Measurements from ENCODE around the gene IL6ST.
A peak's percentile ranks its signal among the peaks of the same experiment; 100 is the strongest.
"Not testable (repeated sequence)": the region's sequence is repeated elsewhere in the genome, so short reads cannot be mapped to it uniquely, and the experiment has no call there.

Gene IL6ST

GRCh38 chr5:55993731-55994494, 850 bp downstream of the IL6ST start:
- no peak for TF ChIP-seq CTCF (IDR thresholded peaks at IDR 0.05)
- Histone ChIP-seq H3K4me1 (ENCODE audit: control insufficient read depth in 1 of 2, insufficient read depth in 1 of 2, low read depth in 1 of 2, low read length in 1 of 2) (peaks cover 20 to 32% of the 10 kb centered on the region in 2 experiments), H3K27ac (no peak overlapping the region), H3K4me3 (ENCODE audit: low read depth in 1 of 2, low read length in 1 of 2) (peak overlapping the region; percentile 83 to 95), H3K9me3 (no peaks in the 10 kb centered on the region), H3K36me3 (no peaks in the 10 kb centered on the region), H3K27me3 (peaks cover 73% of the 10 kb centered on the region)

DNA sequence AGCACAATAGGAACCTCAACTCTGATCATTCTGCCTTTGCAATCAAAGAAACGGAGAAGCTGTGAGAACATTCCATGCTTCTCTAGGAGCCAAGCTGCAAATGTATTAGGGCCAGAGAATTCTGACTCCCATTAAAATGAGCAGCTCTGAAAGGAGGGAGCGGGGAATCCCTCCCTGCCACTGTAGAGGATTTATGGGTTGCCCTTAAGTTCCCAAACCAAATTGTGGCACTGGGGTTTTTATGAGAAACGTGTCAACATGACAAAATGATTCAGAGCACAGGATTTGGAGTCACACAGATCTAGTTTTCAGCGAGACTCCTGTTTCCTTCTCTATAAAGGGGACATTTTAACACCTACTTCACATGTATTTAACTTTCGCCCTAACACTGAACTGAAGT, 1.8 kb downstream of the IL6ST start:
- H3K9me3 ChIP-seq = no peaks in the 10 kb centered on the region
- no peak overlapping the region for H3K4me3 ChIP-seq (ENCODE audit: low read depth in 1 of 2, low read length in 1 of 2)
- no peak for TF ChIP-seq CTCF (IDR thresholded peaks at IDR 0.05)
- H3K4me1 ChIP-seq (ENCODE audit: control insufficient read depth in 1 of 2, insufficient read depth in 1 of 2, low read depth in 1 of 2, low read length in 1 of 2) = peaks cover 20 to 32% of the 10 kb centered on the region in 2 experiments
- peaks cover 66% of the 10 kb centered on the region for H3K27me3 ChIP-seq
- no peak overlapping the region for H3K27ac ChIP-seq
- no peaks in the 10 kb centered on the region for H3K36me3 ChIP-seq

DNA sequence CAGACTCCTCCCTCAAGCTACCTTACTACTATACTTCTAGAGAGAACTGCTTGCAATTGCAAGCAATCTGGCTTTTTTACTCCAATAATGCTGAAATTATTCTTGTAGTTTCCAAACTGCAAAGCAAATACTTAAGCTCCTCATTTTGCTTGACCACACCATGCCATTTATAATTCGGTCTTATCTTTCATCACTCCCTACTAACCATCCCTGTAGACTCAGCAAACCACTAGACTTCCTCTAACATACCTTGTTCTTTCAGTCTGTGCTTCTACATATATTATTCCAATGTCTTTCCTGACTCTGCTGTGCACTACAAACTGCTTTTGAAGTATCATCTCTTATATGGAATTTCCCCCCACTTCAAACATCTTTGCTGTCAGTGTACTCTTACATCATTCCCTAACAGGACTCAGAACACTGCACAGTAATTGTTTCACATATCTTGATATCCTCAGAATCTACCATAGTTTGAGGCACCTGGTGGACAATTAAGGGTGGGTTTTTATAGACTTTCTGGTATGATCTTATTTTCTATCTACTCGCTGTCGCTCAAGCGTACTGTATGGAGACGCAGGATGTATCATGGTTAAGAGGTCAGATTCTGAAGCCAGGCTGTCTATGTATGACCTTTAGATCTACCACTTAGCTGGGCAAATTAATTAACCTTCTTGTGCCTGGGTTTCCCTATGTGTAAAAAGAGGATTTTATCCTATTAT, 2.8 kb downstream of the IL6ST start:
- no peak for TF ChIP-seq CTCF (IDR thresholded peaks at IDR 0.05)
- Histone ChIP-seq H3K9me3 (no peaks in the 10 kb centered on the region), H3K4me1 (ENCODE audit: control insufficient read depth in 1 of 2, insufficient read depth in 1 of 2, low read depth in 1 of 2, low read length in 1 of 2) (peaks cover 20 to 32% of the 10 kb centered on the region in 2 experiments), H3K27me3 (peaks cover 57% of the 10 kb centered on the region), H3K4me3 (ENCODE audit: low read depth in 1 of 2, low read length in 1 of 2) (no peak overlapping the region), H3K36me3 (no peaks in the 10 kb centered on the region), H3K27ac (no peak overlapping the region)

DNA sequence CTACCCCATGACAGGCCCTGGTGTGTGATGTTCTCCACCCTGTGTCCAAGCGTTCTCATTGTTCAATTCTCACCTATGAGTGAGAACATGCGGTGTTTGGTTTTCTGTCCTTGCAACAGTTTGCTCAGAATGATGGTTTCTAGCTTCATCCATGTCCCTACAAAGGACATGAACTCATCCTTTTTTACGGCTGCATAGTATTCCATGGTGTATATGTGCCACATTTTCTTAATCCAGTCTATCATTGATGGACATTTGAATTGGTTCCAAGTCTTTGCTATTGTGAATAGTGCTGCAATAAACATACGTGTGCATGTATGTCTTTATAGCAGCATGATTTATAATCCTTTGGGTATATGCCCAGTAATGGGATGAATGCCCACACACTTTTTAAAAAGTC, 3.9 kb downstream of the IL6ST start:
- not testable (repeated sequence) for H3K4me3 ChIP-seq (ENCODE audit: low read depth in 1 of 2, low read length in 1 of 2)

DNA sequence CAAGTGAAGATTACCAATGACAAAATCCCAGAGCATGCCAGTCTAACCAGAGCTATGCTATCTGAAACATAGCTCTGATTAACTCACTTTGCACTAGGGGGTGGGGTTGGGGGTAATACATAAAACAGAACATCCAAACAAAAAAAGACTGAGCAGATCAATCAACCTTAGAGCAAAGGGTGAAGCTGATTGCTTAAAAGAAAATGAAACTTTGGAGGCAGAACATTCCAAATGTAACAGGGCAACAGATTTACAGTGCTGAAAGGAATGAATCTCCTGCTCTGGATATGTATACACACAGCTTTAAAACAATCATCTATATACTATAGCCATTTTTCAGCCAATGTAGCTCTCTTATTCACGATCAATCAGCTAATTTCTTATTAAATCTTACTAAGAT, 4.9 kb downstream of the IL6ST start:
- Histone ChIP-seq H3K4me1 (ENCODE audit: control insufficient read depth in 1 of 2, insufficient read depth in 1 of 2, low read depth in 1 of 2, low read length in 1 of 2) (peaks cover 12 to 23% of the 10 kb centered on the region in 2 experiments), H3K36me3 (no peaks in the 10 kb centered on the region), H3K4me3 (ENCODE audit: low read depth in 1 of 2, low read length in 1 of 2) (no peak overlapping the region), H3K9me3 (no peaks in the 10 kb centered on the region), H3K27ac (no peak overlapping the region), H3K27me3 (peaks cover 42% of the 10 kb centered on the region)
- TF ChIP-seq CTCF (IDR thresholded peaks at IDR 0.05) = no peak

More for the DNA sequence above, 3.9 kb downstream of the IL6ST start:
- H3K36me3 ChIP-seq, H3K27ac ChIP-seq, H3K9me3 ChIP-seq: not testable (repeated sequence)
- peaks cover 20 to 30% of the 10 kb centered on the region in 2 experiments for H3K4me1 ChIP-seq (ENCODE audit: control insufficient read depth in 1 of 2, insufficient read depth in 1 of 2, low read depth in 1 of 2, low read length in 1 of 2)
- H3K27me3 ChIP-seq = peaks cover 47% of the 10 kb centered on the region
